ENCODE results near the gene FAM83G.
"Not testable (repeated sequence)": the region's sequence is repeated elsewhere in the genome, so short reads cannot be mapped to it uniquely, and the experiment has no call there.

Gene FAM83G

DNA sequence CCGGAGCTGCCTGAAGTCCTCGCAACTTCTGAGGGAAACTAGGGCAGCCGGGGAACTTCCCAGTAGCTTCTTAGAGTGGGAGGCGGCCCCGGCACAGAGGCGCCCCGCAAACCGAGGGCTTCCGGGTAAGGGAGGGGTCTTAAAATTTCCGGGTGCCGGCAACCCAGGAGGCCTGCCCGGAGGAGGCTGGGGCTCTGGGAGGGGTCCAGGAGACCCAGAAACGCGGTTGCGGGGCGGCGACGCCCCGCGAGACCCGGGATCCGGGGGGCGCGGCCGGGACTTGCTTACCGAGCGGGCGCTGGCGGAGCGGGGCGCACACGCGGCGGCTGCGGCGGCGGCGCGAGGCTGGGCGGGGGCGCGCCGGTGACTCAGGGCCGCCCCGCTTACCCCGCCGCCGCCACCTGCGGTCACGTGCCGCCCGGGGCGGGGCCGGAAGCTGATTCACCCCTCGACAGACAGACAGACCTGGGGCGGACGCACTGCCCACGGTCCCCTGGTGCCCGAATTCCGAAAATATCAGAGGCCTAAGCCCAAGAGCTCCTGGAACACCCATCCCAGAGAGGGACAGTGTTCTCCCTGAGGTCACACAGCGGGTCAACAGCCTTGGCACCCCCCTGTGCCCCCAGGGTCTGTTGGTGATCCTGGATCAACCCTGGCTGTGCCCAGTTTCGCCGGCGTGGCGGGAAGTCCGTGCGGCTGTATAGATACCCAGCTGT lies at the start of gene FAM83G:
Gene FAM83G, minus strand, starts transcription at position 344 of the 716 bp plus-strand sequence. CDS start 723 bp downstream, outside the sequence.
- peak; percentile 79 to 89 for DNase-seq (ENCODE audit: low read depth in 2 of 2)

- DNase-seq (ENCODE audit: low read depth in 2 of 2) = not testable (repeated sequence)
Observed at GRCh38 chr17:19048826-19049225, 44.3 kb upstream of the FAM83G start.

DNA sequence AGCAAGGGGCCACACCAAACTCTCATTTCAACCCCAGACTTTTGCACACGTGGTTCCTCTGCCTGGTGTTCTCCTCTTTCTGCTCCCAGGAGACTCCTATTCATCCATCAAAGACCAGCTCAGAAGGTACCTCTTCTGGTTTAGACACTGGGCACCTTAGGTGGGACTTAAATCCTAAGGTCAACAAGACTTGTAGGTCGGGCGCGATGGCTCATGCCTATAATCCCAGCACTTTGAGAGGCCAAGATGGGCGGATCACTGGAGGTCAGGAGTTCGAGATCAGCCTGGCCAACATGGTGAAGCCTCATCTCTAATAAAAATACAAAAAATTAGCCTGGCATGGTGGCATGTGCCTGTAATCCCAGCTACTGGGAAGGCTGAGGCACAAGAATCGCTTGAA lies 42.9 kb upstream of the FAM83G start:
- DNase-seq (ENCODE audit: low read depth in 2 of 2) = not testable (repeated sequence)

DNA sequence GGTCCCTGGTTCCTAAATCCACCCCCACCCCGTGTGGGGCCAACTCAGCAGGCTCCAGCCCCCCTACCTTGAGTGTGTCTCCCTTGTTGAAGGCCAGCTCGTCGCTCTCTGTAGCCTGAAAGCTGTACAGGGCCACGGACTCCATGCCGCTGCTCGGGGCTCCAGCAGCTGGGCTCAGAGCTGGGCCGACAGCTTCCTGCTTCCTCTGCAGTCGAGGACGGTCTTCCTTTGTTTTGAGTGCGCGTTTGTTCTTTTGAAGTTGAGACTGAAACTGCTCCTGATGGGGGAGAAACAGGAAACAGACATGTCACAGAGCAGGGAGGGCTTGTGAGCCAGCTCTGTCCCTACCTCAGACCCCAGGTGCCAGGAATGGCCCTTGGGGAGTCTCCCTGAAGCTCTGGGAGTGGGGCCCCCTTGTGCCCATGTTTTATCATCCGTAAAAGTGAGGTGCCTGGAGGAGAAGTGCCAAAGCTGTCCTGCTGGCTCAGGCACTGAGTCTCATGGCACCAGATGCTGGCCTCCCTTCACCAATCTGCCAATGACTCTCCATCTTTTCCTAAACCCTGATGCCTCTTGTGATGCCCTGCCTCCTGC lies 42.3 kb upstream of the FAM83G start, which contains the start of gene GRAP:
Gene GRAP, minus strand, starts transcription at position 176 of the 594 bp plus-strand sequence. Its CDS starts 31 bp downstream, at position 145.
- not testable (repeated sequence) for DNase-seq (ENCODE audit: low read depth in 2 of 2)

DNA sequence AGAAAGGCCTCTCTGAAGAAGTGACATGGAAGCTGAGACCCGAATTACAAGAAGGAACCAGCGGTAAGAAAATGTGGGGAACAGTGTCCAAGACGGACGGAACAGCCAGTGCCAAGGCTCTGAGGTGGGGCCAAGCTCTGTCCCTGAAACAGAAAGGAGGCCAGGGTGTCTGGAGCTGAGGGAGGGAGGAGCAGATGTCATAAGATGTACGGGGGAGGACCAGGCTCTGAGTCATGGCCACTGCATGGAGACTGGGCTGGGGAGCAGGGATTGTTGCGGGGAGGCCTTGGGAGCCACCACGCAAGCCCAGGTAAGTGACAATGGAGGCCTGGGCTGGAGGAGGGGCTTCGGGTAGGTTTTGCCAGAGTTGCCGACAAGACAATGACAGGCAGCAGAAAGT lies 40.1 kb upstream of the FAM83G start:
- not testable (repeated sequence) for DNase-seq (ENCODE audit: low read depth in 2 of 2)

DNA sequence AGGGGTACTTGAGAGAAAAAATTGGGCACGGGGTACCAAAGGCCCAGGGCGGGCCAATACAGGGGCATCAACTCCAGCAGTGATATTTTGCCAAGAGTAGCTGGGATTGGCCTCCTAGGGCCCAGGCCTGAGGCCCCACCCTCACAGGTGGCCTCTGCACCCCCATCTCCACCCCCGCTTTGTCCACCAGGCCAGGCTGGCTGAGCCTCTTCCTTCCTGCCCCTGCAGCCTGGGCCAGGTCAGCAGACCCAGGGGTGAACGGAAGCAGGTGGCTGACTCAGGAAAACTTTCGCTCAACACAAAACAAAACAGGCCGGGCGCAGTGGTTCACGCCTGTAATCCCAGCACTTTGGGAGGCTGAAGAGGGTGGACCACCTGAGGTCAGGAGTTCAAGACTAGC lies 38.5 kb upstream of the FAM83G start:
- DNase-seq (ENCODE audit: low read depth in 2 of 2) = not testable (repeated sequence)

DNA sequence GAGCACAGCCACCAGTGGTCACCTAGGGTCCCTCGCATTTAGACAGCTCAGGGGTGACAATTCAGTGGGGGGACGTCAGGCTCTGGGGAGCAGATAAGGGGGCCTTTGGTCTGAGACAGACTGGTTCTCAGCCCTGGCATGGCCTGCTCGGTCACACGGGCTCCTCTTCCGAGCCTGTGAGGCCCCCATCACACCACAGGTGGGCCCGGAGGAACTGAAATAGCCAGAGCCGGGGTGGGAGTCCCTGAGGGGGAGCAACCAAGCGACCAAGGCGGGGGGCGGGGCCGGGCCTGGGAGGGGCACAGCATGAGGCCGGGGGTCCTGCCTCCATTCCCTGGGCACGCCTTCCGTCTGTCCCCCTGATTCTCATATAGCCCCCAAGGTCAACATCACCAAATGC lies 37.8 kb upstream of the FAM83G start:
- not testable (repeated sequence) for DNase-seq (ENCODE audit: low read depth in 2 of 2)

DNA sequence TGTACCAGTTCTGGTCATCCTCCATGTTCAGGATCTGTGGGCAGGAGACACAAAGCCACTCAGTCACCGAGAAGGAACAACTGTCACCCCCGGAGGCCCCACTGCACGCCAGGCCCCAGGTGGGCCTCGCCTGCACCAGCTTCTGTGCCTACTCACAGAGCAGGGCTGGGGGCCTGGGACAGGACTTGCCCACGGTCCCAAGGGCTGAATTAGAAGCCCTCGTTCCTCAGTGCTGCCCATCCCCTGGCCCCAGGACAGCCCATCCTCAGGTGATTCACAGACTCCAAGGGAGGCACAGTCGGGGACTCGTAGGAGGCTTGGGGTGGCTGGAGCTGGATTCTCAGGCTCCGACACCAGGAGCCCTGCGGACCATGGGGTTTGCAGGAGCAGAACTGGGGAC lies 37.3 kb upstream of the FAM83G start:
- not testable (repeated sequence) for DNase-seq (ENCODE audit: low read depth in 2 of 2)

DNA sequence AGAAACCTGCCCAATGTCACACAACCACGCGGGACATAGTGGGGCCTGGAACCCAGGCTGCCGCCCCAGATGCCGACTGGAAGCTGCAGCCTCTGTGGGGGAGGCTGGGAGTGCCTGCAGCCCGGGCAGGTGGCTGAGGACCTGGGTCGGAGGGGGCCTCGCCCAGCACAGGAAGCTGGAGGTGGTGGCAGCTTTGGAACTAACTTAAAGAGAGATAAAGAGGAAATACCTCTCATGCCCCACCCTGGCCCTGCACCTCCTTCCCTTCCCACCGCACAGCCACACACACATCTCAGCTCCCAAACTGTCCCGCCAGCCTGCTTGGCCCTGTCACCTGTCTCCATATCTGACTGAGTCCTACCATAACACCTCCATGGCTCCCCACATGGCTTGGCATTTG lies 35.8 kb upstream of the FAM83G start:
- DNase-seq (ENCODE audit: low read depth in 2 of 2) = not testable (repeated sequence)

- DNase-seq (ENCODE audit: low read depth in 2 of 2) = not testable (repeated sequence)
Observed at GRCh38 chr17:19038730-19039129, 34.2 kb upstream of the FAM83G start.

GRCh38 chr17:19038007-19038406 lies 33.4 kb upstream of the FAM83G start:
- not testable (repeated sequence) for DNase-seq (ENCODE audit: low read depth in 2 of 2)

- DNase-seq (ENCODE audit: low read depth in 2 of 2) = not testable (repeated sequence)
Observed at GRCh38 chr17:19037547-19037946, 33.0 kb upstream of the FAM83G start.

- DNase-seq (ENCODE audit: low read depth in 2 of 2) = not testable (repeated sequence)
Observed at GRCh38 chr17:19036186-19036585, 31.6 kb upstream of the FAM83G start.

DNA sequence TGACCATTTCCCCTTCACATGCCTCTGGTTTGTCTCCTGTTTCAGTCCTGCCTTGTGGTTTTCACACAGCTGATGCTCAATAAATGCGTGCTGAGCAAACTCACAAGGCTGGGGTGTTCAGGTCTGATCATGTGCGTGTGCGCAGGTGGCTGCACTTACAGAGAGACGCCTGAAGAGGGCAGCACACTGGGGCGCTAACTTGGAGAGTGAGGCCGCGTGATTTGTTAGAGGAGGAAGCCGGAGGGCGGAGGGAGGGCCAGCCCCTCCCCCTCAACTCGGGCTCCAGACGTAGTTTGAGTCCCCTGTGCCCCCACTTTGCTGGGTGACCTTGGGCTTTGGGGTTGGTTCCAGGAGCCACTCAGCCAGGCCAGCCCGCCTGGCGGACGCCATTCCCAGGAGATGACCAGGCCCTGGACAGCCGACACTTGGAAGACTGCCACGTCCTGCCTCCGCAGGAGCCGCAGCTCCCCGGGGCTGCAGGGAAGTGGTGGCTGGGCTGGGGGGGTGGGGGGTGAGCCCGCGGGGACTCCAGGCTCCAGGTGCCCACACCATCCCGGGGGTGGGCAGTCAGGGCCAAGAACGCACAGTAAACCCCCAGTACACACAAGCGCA lies 27.9 kb upstream of the FAM83G start:
- not testable (repeated sequence) for DNase-seq (ENCODE audit: low read depth in 2 of 2)

DNA sequence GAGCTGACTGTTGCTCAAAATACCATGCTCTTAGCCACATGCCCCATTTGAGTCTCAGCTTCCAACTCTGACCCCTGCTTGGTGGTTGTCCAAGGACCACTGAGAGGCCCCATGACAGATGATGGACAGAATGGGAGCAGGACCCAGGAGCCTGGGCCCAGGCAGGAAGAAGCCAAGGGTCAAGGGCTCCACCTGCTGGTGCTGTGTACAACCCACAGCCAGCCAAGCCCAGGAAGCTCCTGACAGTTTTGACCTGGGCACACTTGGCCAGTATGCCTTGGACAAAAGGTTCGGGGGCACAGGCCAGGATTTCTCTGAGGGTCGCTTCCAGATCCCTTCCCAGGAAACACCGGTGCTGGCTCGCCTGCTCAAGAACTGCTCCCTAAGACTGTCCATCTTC lies 27.2 kb upstream of the FAM83G start:
- peak in 1 of 2 experiments; percentile 33 for DNase-seq (ENCODE audit: low read depth in 2 of 2)

DNA sequence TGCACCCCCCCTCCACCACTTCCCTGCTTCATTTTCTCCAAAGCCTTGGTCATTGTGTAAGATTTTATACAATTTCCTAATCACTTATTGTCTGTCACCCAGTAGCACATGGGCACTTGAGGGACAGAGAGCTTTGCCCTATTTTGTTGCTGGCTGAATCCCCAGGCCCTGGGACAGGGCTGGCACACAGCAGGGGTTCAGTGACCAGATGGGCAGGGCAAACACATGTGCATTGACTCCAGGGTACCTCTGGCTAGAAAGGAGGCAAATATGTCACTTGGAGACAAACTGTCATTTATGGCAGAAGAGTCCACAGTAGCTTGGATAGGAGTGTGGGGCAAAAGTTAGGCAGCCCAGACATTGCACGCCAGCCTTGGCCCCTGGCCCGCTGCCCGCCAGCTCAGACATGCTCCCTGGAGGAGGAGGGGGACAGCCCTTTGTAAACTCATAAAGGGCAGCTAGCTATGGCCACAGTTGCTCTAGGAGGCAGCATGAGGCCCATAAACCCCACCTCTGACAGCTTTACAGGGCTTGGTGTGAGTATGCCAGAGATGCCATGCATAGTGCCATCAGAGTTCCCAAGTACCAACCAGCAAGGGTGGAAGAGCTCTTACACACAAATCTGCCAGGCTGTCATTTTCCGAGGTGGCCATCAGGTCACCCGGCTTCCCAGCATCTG lies 26.3 kb upstream of the FAM83G start:
- not testable (repeated sequence) for DNase-seq (ENCODE audit: low read depth in 2 of 2)

DNA sequence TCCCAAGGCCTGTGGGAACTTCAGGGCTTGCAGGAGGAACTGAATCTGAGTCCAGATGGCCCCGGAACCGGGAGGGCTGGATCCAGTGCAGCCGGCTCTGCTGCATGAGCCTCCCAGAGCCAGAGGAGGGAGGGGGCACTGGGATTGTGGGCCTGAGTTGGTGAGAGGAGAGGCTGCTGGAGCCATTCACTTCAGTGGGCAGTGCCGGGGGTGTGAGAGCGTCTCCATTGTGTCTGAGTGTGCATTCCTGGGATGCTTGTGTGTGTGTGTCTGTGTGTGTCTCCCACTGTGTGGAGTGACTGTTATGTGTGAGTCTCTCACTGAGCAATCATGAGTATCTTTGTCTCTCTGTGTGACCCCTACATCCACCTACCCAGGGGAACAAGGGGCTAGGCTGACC lies 25.2 kb upstream of the FAM83G start:
- DNase-seq (ENCODE audit: low read depth in 2 of 2) = not testable (repeated sequence)

DNA sequence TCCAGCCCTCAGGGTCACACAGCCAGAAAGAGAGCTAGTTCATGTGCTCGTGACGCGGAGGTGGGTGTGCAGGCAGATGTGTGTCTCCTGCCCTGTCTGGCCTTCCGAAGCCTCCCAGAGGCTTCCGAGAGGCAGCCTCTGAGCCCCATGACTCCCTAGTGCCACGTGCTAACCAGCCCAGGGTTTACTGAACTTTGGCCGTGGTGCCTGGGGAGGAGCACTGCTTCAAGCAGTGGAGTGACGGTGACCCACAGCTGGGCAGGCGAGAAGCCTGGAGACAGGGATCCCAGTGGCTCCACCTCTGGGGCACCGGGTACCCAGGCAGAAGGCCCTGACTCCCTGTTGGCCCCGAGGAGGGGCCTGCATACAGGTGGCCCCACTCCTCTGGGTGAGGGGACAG lies 24.1 kb upstream of the FAM83G start:
- not testable (repeated sequence) for DNase-seq (ENCODE audit: low read depth in 2 of 2)

- DNase-seq (ENCODE audit: low read depth in 2 of 2) = no peak
Observed at GRCh38 chr17:19024101-19025078, 19.8 kb upstream of the FAM83G start.

- no peak for DNase-seq (ENCODE audit: low read depth in 2 of 2)
Observed at GRCh38 chr17:19023209-19023999, 18.8 kb upstream of the FAM83G start.

Data from stimulated activated CD4-positive, alpha-beta T cell treated with anti-CD3 and anti-CD28 coated beads, Interleukin-12 subunit alpha, Interleukin-12 subunit beta, amount 100 ng/mL, for 24 hours (primary cell).